ENCODE measurements around the gene PHC2.

Gene PHC2

GRCh38 chr1:33349778-33350610, 80.9 kb downstream of the PHC2 start (continued):
- no peak for TF ChIP-seq PRDM2 (tag by site-specific recombination; IDR thresholded peaks at IDR 0.05; ENCODE audit: borderline replicate concordance)
- TF ChIP-seq YY1 (tag by site-specific recombination; IDR thresholded peaks at IDR 0.05), result no peak
- TF ChIP-seq ZNF664 (tag by site-specific recombination; IDR thresholded peaks at IDR 0.05), result no peak
- TF ChIP-seq, protein P1, sequence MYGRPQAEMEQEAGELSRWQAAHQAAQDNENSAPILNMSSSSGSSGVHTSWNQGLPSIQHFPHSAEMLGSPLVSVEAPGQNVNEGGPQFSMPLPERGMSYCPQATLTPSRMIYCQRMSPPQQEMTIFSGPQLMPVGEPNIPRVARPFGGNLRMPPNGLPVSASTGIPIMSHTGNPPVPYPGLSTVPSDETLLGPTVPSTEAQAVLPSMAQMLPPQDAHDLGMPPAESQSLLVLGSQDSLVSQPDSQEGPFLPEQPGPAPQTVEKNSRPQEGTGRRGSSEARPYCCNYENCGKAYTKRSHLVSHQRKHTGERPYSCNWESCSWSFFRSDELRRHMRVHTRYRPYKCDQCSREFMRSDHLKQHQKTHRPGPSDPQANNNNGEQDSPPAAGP (tag by site-specific recombination; IDR thresholded peaks at IDR 0.05), result peak; percentile 44
- TF ChIP-seq ZFP3 (tag by site-specific recombination; IDR thresholded peaks at IDR 0.05; ENCODE audit: low read depth), result no peak
- peak; percentile 30 for TF ChIP-seq ZNF18 (tag by site-specific recombination; IDR thresholded peaks at IDR 0.05)
- no peak for TF ChIP-seq ZSCAN23 (tag by site-specific recombination; IDR thresholded peaks at IDR 0.05)
- TF ChIP-seq ZNF488 (tag by site-specific recombination; IDR thresholded peaks at IDR 0.05), result no peak
- peak; percentile 63 for TF ChIP-seq ZXDB (tag by site-specific recombination; IDR thresholded peaks at IDR 0.05)
- TF ChIP-seq, protein P2, sequence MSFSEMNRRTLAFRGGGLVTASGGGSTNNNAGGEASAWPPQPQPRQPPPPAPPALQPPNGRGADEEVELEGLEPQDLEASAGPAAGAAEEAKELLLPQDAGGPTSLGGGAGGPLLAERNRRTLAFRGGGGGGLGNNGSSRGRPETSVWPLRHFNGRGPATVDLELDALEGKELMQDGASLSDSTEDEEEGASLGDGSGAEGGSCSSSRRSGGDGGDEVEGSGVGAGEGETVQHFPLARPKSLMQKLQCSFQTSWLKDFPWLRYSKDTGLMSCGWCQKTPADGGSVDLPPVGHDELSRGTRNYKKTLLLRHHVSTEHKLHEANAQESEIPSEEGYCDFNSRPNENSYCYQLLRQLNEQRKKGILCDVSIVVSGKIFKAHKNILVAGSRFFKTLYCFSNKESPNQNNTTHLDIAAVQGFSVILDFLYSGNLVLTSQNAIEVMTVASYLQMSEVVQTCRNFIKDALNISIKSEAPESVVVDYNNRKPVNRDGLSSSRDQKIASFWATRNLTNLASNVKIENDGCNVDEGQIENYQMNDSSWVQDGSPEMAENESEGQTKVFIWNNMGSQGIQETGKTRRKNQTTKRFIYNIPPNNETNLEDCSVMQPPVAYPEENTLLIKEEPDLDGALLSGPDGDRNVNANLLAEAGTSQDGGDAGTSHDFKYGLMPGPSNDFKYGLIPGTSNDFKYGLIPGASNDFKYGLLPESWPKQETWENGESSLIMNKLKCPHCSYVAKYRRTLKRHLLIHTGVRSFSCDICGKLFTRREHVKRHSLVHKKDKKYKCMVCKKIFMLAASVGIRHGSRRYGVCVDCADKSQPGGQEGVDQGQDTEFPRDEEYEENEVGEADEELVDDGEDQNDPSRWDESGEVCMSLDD (tag by site-specific recombination; IDR thresholded peaks at IDR 0.05), result peak; percentile 76
- TF ChIP-seq ZNF677 (tag by site-specific recombination; IDR thresholded peaks at IDR 0.05), result no peak
- no peak for TF ChIP-seq ZNF785 (tag by site-specific recombination; IDR thresholded peaks at IDR 0.05)
- TF ChIP-seq ZBTB44 (tag by site-specific recombination; IDR thresholded peaks at IDR 0.05), result no peak
- TF ChIP-seq GLIS2 (tag by site-specific recombination; IDR thresholded peaks at IDR 0.05), result peak; percentile 54; the same call in 1 of the 2 replicates
- no peak for TF ChIP-seq ZNF132 (tag by site-specific recombination; IDR thresholded peaks at IDR 0.05; ENCODE audit: borderline replicate concordance)
- TF ChIP-seq ZNF626 (tag by site-specific recombination; IDR thresholded peaks at IDR 0.05), result no peak
- no peak for TF ChIP-seq ZNF654 (tag by site-specific recombination; IDR thresholded peaks at IDR 0.05; ENCODE audit: low read depth)
- TF ChIP-seq ZNF610 (tag by site-specific recombination; IDR thresholded peaks at IDR 0.05; ENCODE audit: borderline replicate concordance), result 0 out of 2 replicates have a peak, but pooled peaks have one; percentile 55
- 0 out of 2 replicates have a peak, but pooled peaks have one; percentile 8 for TF ChIP-seq ZNF133 (tag by site-specific recombination; IDR thresholded peaks at IDR 0.05)
- TF ChIP-seq, protein P3, sequence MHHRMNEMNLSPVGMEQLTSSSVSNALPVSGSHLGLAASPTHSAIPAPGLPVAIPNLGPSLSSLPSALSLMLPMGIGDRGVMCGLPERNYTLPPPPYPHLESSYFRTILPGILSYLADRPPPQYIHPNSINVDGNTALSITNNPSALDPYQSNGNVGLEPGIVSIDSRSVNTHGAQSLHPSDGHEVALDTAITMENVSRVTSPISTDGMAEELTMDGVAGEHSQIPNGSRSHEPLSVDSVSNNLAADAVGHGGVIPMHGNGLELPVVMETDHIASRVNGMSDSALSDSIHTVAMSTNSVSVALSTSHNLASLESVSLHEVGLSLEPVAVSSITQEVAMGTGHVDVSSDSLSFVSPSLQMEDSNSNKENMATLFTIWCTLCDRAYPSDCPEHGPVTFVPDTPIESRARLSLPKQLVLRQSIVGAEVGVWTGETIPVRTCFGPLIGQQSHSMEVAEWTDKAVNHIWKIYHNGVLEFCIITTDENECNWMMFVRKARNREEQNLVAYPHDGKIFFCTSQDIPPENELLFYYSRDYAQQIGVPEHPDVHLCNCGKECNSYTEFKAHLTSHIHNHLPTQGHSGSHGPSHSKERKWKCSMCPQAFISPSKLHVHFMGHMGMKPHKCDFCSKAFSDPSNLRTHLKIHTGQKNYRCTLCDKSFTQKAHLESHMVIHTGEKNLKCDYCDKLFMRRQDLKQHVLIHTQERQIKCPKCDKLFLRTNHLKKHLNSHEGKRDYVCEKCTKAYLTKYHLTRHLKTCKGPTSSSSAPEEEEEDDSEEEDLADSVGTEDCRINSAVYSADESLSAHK (tag by site-specific recombination; IDR thresholded peaks at IDR 0.05), result peak; percentile 36
